ENCODE measurements around the gene NELL1.
"Not testable (repeated sequence)": the region's sequence is repeated elsewhere in the genome, so short reads cannot be mapped to it uniquely, and the experiment has no call there.

The NELL1 gene

DNA sequence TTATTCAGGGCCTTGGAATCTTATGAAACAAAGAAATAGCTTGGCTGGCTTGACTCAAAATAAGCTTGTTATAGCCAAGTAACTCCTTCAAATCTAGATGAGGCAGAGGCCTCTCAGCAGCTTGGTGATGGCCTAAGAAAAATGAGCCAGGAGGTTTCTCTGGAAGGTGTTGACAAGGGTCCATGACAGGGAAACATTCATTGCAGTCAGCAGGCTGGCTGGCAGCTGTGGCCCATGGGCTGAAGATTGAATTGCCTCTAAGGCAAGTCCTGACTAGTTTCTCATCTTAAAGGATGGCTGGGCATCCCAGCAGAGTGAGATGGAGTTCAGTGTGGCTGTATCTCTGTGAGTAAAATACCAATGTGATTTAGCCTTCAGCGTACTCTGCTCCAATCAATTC lies 441.0 kb downstream of the NELL1 start:
- DNase-seq (ENCODE audit: low read depth): no peak

DNA sequence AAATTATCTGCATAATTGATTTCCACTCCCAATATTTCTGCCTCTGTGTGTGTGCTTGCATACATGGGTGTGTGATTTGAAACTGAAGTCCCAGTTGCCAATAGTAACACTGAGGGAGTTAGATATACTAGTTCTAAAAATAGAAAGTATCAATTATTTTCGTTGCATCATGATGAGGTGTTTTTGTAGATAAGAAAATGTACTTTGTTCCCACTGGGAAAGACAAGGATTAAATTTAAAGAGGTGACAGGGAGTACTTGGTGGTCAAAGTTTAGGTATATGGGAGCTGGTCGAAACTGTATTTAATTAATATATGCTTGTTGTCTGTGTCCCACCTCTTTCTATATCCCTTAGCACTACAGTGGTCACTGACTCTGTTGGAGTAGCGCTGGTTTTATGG lies 444.5 kb downstream of the NELL1 start:
- DNase-seq (ENCODE audit: low read depth): no peak

DNA sequence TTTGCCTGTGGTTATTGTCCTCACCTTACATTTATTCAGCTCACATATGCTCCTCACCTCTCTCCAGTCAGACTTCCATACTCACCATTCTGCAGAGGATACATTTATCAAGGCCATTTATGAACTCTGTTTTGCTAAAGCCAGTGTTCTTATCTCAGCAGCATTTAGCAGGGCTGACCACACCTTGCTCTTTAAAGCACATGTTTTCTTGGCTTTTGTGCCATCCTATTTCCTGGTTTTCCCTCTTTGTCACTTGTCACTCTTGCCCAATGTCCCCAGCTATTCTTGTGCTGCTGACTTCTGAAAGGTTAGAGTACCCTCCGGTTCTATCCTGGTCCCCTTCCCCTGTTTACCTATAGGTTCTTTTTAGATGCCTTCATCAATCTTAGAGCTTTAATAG lies 446.6 kb downstream of the NELL1 start:
- DNase-seq (ENCODE audit: low read depth): no peak

DNA sequence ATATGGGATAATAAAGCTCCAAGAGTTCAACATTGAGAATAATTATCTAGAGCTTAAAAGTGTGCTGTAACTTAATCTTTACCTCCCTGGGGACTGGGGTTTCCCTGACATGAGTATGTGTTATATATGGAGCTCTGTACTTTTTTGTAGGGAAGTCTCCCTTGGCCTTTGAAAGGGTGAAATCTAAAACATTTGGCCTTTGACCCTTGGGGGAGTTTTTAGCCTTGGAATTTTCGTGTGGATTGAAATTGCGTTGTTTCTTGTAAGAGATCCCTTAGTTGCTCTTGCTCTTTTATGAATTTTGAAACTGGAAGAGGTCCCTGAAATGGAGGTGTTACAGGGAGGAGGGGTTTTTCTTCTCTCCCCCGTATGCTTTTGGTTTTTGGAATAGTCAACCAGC lies 450.0 kb downstream of the NELL1 start:
- DNase-seq (ENCODE audit: low read depth): no peak

DNA sequence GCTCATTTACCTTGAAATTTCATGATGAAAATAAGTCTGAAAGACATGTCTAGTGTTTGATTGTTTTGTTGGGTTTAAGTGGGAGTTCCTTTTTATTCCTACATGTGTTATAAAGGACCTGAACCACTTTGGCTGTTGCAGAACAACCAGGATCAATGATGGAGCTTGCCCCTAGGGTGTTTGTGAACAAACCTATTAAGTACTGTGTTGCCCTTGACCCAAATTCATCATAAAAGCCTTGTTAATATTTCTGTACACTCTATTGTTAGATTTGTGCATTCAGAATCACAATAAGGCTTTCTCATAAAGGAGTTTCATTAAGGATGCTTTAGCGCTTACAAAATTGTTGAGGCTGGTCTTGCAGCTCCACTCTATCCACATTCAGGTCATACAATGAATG lies 452.6 kb downstream of the NELL1 start:
- DNase-seq (ENCODE audit: low read depth): no peak

DNA sequence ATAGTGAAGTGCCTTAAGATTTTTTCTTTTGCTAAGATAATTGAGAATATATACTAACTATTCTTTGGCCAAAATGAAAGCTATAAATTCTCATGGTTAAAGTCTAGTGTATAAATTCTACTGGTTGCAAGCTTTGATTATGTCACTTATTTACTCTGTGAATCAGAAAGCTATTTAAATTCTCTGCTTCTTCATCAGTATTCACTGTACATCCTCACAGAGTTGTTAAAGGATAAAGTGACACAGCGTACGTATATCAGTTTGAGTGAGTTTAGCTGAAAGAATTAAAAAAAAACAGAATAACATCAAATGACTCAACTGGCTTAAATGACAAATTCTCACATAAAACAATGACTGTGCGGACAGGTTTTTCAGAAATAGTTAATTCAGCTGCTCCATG lies 453.1 kb downstream of the NELL1 start:
- DNase-seq (ENCODE audit: low read depth): no peak

DNA sequence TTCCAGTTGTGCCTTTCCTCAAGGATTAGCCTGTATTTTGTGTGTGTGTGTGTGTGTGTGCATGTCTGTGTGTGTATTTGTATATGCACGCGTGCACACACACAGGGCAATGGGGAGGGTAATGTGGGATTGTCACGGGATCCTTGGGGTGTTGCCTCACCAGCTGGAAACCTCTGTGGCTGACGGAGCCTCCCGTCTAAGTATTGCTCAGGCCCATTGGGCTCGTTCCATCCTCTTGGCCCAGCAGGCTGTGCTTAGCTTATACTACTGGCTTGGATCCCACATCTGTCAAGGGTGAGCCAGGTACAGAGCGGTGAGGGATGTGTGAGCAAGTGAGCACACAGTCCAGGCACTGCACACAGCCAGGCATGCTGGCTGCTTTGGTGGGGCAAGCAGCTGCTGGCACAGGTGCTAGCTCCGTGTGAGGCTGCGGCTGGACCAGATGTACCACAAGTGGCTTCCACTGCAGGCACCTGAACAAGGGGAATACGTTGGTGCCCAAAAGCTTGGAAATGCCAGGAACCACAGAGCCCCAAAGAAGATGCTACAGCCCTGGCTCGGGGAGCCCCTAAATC lies 462.8 kb downstream of the NELL1 start:
- DNase-seq (ENCODE audit: low read depth): no peak

DNA sequence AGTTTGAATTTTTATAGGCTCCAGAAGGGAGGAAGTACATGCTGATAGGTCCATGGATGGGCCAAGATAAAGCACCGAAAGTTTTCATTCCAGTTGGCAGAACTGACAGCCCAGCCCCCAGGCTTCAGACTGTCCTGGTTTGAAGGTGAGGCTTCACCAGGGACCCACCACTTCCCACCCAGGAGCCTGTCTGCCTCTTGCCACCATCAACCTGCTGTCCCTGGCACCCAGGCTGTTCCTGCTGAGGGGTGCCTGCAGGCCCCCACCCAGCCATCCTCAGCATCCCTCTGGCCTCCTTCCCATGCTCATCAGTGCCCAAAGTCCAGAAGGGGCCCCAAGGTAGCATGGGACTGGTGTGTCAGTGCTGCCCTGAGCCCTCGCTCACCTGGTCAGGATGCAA lies 463.9 kb downstream of the NELL1 start:
- DNase-seq (ENCODE audit: low read depth): no peak

DNA sequence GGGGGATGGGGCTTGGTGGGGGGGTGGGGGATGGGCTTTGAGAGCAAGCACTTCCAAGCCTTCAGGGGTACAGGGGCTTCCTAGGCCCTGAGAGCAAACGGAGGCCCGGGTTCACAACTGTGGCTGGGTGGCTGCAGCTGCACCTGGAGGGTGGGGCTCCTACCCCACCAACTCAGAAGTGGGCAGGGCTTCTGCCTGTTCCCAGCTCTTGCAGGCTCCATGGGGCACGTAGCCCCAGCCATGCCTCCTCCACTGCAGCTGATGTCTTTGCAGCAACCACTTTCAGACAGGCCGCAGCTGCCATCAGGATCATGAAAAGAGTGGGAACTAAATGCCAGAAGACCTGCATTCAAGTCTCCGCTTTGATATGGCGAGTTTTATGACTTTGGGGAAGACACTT lies 464.3 kb downstream of the NELL1 start:
- no peak for DNase-seq (ENCODE audit: low read depth)

DNA sequence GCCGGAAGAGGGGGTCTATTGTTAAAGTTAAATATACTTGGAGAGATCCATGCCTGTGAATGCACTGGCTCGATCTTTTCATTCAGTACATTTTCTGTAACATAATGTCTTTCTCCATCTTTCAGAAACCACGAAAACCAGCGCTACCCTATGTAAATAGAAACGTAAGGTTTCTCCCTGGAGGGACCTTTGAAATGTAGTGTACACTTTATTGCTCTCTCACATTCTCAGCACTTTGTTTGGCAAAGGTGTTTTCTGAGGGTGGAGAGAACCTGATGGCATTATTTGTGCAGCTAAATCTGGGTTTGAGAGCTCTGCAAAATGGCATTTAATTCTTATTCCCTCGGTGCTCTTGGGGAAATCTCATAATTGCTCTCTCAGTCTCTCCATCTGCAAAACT lies 468.4 kb downstream of the NELL1 start:
- no peak for DNase-seq (ENCODE audit: low read depth)

DNA sequence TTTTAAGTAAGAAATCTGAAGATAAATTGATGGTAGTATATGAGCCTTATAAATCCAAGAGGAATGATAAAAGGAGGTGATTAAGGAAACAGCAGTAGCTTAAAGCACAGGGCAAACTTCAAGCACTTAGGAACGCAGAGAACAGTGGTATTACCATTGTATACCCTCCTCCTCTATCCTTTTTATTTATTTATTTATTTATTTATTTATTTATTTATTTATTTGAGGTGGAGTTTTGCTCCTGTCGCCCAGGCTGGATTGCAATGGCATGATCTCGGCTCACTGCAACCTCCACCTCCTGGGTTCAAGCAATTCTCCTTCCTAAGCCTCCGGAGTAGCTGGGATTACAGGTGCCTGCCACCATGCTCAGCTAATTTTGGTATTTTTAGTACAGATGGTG lies 472.2 kb downstream of the NELL1 start:
- not testable (repeated sequence) for DNase-seq (ENCODE audit: low read depth)

DNA sequence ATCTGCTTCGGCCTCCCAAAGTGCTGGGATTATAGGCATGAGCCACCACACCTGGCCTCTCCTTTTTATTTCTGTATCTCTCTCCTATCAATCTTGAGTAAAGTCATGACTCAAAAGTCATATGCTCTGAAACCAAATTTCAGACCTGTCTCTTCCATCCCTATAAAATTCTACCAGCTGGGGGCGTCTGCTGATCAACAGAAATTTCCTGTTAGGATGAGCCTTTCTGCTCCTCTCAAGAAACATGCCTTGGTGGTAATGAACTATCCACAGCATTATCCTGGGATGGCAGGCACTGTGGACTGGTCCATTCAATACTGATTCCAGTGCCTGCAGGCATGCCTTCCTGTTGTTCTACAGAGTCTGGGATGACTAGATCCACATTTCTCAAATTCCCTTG lies 472.6 kb downstream of the NELL1 start:
- no peak for DNase-seq (ENCODE audit: low read depth)

DNA sequence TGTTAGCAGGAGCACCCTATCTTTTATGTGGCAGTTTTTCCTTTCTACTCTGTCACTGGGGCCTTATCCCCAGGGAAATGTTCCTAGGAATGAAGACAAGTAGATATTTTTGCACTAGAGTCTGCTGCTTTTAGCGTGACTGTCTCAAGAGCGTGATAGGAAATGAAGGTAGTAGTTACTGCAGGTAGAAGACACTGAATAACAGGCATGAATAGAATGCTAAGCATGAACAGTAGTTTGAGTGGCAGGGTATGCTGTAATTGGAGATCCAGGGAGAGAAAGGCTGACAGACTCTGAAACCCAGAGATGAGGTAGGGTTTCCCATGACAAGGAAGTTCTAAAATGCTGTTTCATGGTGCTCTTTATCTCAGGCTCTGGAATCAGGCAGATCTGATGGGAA lies 475.1 kb downstream of the NELL1 start:
- no peak for DNase-seq (ENCODE audit: low read depth)

DNA sequence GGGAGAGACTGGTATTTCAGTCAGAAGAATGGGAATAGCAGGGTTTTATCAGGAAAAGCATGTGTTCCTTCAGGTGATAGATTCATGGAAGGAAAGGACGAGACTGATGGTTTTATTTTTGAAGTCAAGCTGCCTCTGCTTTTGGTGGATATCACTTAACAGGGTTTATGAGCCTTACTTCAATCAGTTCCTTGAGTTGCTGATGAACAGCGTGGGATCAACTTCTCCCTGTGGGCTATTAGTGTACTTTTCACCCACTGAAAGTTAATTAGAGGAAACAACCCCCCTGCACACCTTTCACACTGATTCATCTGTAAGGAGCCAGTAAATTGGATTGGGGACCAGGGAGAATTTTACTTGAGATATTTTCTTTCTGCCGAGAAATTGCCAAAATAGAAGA lies 479.0 kb downstream of the NELL1 start:
- no peak for DNase-seq (ENCODE audit: low read depth)

DNA sequence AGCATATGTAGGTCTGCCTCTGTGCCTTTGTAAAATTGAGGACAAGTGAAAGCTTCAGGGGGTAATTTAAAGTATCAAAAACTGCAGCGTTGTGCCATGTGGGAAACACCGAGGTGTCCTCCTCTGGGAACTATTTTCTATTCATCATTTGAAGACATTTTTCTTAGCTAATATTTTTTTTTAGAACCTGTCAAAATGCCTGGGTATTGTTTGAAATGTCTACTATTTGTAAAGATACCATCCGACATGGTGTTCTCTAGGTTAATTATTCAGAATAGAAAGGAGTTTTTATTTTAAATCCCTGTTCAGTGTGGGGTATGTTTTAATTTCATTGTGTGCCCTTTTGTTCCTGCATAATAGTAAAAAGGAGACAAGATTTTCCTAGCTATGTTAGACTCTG lies 490.8 kb downstream of the NELL1 start:
- no peak for DNase-seq (ENCODE audit: low read depth)

DNA sequence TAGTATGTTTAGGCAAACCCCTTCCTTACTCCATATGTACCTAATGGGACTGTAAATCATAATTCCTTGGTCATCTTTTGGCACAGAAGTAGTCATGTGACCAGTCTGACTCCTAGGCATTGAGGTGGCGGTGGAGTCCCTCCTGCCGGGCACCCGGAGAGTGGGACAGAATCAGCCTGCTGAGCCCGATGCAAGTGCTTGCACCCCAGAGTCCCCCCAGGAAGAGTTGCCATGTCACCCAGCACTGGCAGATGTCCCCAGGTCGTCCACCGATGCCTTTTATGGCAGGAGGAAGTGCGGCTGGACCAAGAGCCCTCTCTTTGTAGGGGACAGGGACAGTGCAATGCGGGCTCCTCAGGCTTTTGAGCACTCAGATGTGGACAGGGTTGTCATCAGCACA lies 500.3 kb downstream of the NELL1 start:
- DNase-seq (ENCODE audit: low read depth): no peak

DNA sequence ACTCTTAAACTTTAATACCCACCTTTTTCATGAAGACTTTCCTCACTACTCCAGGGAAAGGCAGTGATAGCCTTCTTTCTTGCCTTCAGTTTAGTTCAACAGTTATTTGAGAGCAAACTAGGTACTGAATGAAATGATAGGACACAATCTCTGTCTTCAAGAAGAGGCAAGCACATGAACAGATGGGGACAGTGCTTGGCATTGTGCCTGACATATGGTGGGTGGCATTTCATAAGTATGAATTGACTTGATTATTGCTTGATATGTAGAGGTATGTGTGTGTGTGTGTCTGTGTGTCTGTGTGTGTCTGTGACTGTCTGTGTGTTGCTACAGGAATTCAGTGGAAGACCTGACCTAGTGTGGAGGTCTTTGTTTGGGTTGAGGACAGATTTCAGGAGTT lies 504.1 kb downstream of the NELL1 start:
- DNase-seq (ENCODE audit: low read depth): no peak

DNA sequence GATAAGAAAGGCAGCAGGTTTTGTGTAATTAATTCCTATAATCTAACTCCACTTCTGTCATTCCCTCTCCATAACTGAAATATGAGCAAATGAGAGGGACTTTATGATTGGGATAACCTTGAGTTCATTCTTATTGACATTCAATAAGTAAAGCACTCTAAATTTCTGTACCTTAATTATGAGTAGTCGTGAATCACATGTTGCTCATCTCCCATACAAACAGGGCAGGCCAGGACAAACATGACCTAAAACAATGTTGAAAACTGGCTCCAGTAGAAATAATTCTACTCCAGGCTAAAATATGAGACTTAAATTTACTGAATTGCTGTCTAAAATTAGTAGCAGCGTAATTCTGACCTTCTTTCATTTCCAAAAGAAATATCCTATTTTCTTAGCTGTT lies 505.4 kb downstream of the NELL1 start:
- DNase-seq (ENCODE audit: low read depth): no peak

DNA sequence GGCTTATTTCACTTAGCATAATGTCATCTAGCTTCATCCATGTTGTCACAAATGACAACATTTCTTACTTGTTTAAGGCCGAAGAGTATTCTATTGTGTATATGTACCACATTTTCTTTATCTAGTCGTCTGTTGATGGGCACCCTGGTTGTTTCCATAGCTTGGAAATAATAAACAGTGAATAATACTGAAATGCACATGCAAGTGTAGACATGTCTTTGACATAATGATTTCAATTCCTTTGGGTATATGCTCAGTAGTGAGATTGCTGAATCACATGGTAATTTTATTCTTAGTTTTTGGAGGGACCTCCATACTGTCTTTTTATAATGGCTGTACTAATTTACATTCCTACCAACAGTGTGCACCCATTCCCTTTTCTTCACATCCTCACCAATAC lies 508.0 kb downstream of the NELL1 start:
- no peak for DNase-seq (ENCODE audit: low read depth)

DNA sequence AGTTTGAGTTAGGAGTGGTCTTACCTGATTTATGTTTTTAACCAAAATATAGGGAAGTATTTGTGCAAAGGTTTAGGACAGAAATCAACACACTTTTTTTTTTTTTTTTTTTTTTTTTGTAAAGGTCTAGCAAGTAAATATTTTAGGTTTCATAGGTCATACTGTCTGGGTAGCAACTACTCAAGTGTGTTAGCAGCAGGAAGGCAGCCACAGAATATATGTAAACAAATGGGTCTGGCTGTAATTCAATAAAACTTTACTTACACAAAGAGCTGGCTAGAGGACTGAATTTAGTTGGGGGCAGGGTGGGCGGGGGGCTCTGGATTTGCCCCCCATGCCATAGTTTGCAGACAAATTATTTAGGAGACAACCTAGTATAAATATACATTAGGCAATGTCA lies 510.4 kb downstream of the NELL1 start:
- no peak for DNase-seq (ENCODE audit: low read depth)

DNA sequence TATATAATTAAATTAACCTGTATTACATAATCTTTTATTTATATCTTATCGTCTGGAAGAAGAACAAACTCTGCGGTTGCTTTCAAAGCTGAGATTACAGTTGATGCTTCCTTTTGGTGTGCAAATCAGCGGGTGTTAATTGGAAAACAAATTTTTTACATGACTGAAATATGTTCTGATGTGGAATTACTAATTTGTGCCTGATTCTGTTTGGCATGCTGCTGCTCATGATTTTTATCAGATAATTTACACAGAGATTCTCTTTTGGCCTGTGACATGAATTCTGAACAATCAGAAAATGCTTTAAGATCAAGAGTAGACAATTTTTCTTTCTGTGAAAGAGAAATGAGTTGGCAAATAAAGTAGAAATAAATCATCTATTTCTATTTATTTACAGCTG lies 510.8 kb downstream of the NELL1 start:
- DNase-seq (ENCODE audit: low read depth): no peak

DNA sequence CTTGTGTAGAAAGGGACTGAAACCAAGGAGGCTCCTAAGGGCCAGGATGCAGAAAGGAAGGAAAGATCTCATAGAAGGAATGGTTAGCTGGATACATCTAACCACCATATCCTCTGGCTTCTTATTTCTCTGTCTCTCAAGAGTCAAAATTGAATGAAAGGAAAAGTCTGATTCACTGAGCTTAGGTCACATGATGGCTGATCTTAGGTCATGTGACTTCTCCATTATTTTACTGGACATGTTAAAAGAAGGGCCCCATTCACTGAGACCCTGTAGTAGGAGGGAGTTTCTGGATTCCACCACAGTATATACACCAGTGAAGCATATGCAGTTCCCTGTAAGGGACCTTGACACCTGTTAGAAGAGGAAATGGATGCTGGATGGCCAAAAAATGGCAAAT lies 516.6 kb downstream of the NELL1 start:
- no peak for DNase-seq (ENCODE audit: low read depth)

DNA sequence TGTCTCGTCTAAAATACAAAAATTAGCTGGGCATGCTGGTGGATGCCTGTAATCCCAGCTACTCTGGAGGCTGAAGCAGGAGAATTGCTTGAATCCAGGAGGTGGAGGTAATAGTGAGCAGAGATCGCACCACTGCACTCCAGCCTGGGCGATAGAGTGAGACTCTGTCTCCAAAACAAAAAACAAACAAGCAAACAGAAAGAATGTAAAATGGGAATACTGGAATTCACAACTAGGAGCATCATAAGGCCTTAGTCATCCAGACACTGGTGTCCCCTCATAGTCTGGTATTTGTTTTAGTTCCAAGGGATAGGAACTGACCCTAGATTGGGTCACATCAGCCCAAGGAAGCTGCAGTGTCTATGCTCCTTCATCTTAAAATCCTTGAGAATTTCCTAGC lies 520.8 kb downstream of the NELL1 start:
- no peak for DNase-seq (ENCODE audit: low read depth)

DNA sequence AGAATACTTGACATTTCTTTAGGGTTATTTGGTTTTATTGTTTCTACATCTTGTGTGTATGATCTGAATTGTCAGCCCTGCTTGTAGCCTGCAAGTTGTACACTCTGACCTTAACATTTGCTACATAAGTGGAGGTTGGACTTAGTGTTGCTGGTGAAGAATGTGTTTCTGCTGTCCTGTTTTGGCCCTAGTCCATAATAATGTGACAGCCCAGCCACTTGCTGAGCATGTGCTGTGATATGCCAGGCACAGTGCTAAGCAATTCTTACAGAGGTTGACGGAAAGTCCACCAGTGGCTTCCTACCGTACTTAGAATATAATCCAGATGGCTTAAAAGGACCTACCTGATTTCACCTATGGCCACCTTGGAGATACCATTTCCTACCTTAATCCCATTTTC lies 526.6 kb downstream of the NELL1 start:
- no peak for DNase-seq (ENCODE audit: low read depth)

DNA sequence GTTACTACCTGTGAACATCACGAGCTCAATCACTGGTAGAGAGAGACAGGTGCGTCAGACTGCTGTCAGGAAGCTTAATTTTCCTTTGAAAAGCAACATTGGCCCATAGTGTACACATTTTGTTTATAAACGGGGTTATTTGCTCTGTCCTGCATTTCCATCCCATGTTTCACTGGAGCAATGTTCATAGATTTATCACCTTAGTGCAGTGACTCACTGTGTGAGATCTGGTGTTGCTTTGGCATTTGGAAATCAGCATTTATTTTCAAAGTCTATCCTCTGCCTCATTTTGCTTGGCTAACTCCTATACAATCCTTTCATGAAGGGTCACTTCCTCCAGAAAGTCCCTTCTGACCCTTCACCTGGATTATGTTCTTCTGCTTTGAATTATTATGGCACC lies 529.1 kb downstream of the NELL1 start:
- no peak for DNase-seq (ENCODE audit: low read depth)
